Fibroblast of the aortic adventitia (primary cell): ENCODE measurements around the gene RPL36. TPM values are rescaled to one million over a fixed set of nuclear protein-coding genes. Genes with fewer than 3 reads are reported as not detected.

Experiments
- DNase-seq: peaks from one replicate; pipeline ENCODE4 v3.0.0-alpha.2; 2010; ENCODE audit warnings: low read depth
- H3K4me3 ChIP-seq: 2 replicates; pipeline ENCODE4 v1.5.1; 2011; ENCODE audit warnings: low read depth, mild to moderate bottlenecking, control low read depth, low read length, moderate library complexity
- total RNA-seq: library from RNA; depleted of rRNA; stranded (reverse); fragments of >200 nt; gene quantifications from 2 replicates; pipeline ENCODE4 v1.2.3, GENCODE V29; 2012; ENCODE audit warnings: low replicate concordance
- TF ChIP-seq, protein P1 (sequence below): IDR thresholded peaks from 2 replicates; pipeline ENCODE4 v1.5.1; 2011; ENCODE audit warnings: mild to moderate bottlenecking, low read length, control low read depth, inconsistent platforms; ENCODE audit not compliant: insufficient read depth

The RPL36 gene
- total RNA-seq, 1 donor = 296 TPM

DNA sequence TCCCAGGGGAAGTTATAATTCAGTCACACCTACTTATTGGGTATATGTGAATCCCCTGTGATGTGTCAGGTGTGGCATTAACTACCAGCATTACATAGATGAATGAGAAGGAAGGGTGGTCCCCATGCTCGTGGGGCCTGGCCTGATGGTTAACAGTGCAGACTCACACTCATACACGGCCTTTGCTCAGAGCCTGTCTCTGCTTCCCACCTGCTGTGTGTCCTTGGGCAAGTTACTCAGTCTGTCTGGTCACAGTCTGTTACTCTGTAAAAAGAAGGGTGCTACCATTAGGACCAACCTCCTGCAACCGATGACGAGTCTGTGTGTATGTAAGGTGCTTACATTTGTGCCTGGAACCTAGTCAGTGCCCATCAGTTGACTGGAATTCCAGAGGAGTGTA, 43.4 kb upstream of the RPL36 start:
- H3K4me3 ChIP-seq = no peak overlapping the region
- TF ChIP-seq, protein P1, sequence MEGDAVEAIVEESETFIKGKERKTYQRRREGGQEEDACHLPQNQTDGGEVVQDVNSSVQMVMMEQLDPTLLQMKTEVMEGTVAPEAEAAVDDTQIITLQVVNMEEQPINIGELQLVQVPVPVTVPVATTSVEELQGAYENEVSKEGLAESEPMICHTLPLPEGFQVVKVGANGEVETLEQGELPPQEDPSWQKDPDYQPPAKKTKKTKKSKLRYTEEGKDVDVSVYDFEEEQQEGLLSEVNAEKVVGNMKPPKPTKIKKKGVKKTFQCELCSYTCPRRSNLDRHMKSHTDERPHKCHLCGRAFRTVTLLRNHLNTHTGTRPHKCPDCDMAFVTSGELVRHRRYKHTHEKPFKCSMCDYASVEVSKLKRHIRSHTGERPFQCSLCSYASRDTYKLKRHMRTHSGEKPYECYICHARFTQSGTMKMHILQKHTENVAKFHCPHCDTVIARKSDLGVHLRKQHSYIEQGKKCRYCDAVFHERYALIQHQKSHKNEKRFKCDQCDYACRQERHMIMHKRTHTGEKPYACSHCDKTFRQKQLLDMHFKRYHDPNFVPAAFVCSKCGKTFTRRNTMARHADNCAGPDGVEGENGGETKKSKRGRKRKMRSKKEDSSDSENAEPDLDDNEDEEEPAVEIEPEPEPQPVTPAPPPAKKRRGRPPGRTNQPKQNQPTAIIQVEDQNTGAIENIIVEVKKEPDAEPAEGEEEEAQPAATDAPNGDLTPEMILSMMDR = no peak
- DNase-seq = no peak

DNA sequence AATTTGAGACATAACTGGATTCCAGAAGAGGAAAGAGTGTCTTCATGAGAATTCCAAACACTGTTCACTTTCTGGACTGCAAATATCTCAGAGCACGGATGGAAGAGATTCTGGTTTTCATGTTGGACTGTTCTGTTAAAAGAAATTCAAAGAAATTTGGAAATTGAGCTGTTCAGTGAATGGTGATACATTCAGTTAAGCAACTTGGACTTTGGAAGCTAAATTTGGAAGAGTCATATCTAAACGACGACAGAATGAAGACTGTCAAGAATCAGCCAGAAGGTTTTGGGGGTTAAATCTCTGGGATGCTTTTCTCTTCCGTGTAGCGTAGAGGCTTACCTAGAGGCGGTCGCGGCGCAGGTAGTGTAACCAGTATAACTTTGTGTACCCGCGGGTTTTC, 41.6 kb upstream of the RPL36 start:
- H3K4me3 ChIP-seq = no peak overlapping the region
- TF ChIP-seq, protein P1 = no peak
- no peak for DNase-seq

DNA sequence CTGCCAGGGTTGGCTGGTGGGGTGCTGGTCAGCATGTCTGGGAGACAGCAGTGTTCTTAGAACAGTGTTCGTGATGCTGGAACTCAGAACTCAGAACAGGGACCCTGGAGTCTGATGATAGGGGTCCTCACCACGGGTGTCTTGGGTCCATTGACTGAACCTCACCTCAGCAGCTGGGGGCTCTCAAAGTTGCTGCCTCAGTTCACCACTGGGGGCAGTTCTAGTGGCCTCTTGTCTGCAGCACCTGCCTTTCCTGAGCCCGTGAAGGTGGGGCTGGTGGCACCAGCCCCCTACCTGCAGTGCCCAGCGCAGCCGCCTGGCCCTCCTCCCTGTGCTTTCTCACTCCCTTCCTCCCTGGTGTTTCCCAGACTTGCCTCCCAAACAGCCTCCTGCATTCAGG, 38.7 kb upstream of the RPL36 start:
- no peak overlapping the region for H3K4me3 ChIP-seq
- no peak for DNase-seq
- TF ChIP-seq, protein P1 = no peak

DNA sequence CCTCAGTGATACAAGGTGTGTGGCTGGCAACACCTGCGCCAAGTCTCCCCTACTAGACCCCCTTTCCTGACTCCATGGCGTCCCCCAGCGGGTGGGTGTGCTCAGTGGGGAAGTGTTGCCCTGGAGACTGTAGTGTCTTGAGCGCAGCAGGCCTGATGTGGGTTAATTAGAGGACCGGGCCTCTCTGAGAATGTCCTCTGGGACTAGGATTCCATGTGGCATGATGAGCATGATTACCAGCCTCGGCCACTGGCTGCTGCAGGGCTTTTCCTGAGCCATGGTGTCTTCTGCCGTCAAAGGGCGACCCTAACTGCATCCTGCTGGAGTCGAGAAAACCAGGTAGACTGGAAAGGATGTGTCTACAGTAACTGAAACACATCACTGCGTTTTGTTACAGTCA, 37.8 kb upstream of the RPL36 start:
- TF ChIP-seq, protein P1 = no peak
- no peak for DNase-seq
- no peak overlapping the region for H3K4me3 ChIP-seq

DNA sequence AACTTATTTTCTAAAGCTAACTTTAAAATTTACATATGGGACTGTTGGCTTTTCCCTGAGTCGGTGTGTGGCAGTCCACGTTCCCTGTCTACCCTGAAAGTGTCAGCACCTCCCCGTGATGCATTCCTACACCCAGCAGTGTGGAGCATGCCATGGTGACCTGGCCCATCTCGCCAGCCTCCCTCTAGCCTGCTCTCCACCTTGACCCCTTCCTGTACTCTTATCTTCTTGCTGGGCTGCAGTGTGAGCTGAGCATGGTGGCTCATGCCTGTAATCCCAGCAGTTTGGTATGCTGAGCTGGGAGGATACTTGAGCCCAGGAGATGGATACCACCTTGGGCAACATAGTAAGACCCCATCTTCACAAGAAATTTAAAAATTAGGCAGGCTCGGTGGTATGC, 35.2 kb upstream of the RPL36 start:
- DNase-seq = no peak
- H3K4me3 ChIP-seq = no peak overlapping the region
- TF ChIP-seq, protein P1 = no peak

DNA sequence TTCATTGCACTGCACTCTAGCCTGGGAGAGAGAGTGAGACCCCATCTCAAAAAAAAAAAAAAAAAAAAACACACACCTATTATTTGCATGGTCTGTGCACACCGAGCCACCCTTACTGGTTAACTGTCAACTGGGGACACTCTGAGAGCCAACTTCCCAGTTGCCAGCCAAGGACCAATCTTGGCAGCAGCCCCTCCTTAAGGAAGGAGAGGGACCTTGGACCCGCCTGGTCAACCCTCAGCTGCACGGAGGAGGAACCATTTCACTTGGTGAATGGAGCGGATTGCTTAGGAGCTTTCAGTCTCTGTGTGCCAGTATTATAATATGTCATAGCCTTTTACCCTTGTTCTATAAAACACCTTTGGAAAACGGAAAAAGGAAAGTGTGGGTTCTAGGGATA, 34.7 kb upstream of the RPL36 start:
- no peak overlapping the region for H3K4me3 ChIP-seq
- DNase-seq = no peak
- TF ChIP-seq, protein P1 = no peak

DNA sequence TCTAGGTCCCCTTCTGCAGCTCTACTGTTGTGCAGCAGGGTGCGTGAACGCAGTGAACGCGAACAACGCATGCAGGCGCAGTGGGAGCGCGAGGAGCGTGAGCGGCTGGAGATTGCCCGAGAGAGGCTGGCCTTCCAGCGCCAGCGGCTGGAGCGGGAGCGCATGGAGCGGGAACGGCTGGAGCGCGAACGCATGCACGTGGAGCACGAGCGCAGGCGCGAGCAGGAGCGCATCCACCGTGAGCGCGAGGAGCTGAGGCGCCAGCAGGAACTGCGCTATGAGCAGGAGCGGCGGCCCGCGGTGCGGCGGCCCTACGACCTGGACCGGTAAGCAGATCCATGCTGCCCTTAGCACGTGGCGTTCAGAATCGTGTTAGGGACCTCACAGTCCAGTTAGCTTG, 28.6 kb upstream of the RPL36 start:
- TF ChIP-seq, protein P1 = no peak
- no peak overlapping the region for H3K4me3 ChIP-seq
- no peak for DNase-seq
